DND-41 (cell line): ENCODE results near the gene PPP1R16B.

Source experiments
- ATAC-seq: fragments of 200-7000 bp; cut with Tn5 transposase; 3 replicates; pipeline ENCODE4 v1.9.1; 2021; ENCODE audit warnings: low read depth; ENCODE audit not compliant: insufficient read depth
- DNase-seq: peaks from one replicate; pipeline ENCODE4 v3.0.0-alpha.2; 2020
- H2AFZ ChIP-seq: 2 replicates; pipeline ENCODE4 v1.6.0; 2012; ENCODE audit warnings: low read depth, low read length
- H3K27ac ChIP-seq: 2 replicates; pipeline ENCODE4 v1.5.1; 2012; ENCODE audit warnings: low read length, inconsistent platforms
- H3K27me3 ChIP-seq: fragments of 200-600 bp; sonication (generic); 2 replicates; pipeline ENCODE4 v1.6.0; 2012; ENCODE audit warnings: low read length, mild to moderate bottlenecking, inconsistent platforms; ENCODE audit not compliant: insufficient read depth, poor library complexity
- H3K36me3 ChIP-seq: 2 replicates; pipeline ENCODE4 v1.5.1; 2012; ENCODE audit warnings: low read length, inconsistent platforms; ENCODE audit not compliant: insufficient read depth
- H3K4me1 ChIP-seq: 2 replicates; pipeline ENCODE4 v1.5.1; 2012; ENCODE audit warnings: mild to moderate bottlenecking, low read length; ENCODE audit not compliant: insufficient read depth
- H3K4me2 ChIP-seq: 2 replicates; pipeline ENCODE4 v1.6.0; 2012; ENCODE audit warnings: mild to moderate bottlenecking, moderate library complexity, low read length, inconsistent platforms; ENCODE audit not compliant: insufficient read depth
- H3K4me3 ChIP-seq, 2 experiments: fragments of 200-600 bp in 1 of 2; shearing (Covaris generic) in 1 of 2; 2 replicates each; pipeline ENCODE4 v1.5.1; 2012 to 2016; ENCODE audit warnings: inconsistent platforms in 2 of 2, low read length in 2 of 2, mild to moderate bottlenecking in 2 of 2, low read depth in 1 of 2, moderate library complexity in 1 of 2
- H3K79me2 ChIP-seq: 2 replicates; pipeline ENCODE4 v1.6.0; 2012; ENCODE audit warnings: low read length, inconsistent platforms; ENCODE audit not compliant: insufficient read depth
- H3K9ac ChIP-seq: 2 replicates; pipeline ENCODE4 v1.6.0; 2012; ENCODE audit warnings: low read depth, mild to moderate bottlenecking, inconsistent platforms, low read length, moderate library complexity
- H3K9me3 ChIP-seq: 2 replicates; pipeline ENCODE4 v1.5.1; 2012; ENCODE audit warnings: low read length, moderate library complexity, mild to moderate bottlenecking, inconsistent platforms; ENCODE audit not compliant: insufficient read depth, severe bottlenecking
- H4K20me1 ChIP-seq: 2 replicates; pipeline ENCODE4 v1.6.0; 2012; ENCODE audit warnings: low read length; ENCODE audit not compliant: insufficient read depth
- EZH2 ChIP-seq: IDR thresholded peaks from 3 replicates; pipeline ENCODE4 v1.6.1; 2012; ENCODE audit warnings: borderline replicate concordance, low read depth, mild to moderate bottlenecking, moderate library complexity, low read length, inconsistent platforms; ENCODE audit not compliant: severe bottlenecking
- TF ChIP-seq, protein P1 (sequence below): IDR thresholded peaks from 2 replicates; pipeline ENCODE4 v1.5.1; 2012; ENCODE audit warnings: borderline replicate concordance, low read length, moderate library complexity, mild to moderate bottlenecking; ENCODE audit not compliant: poor library complexity, severe bottlenecking; ENCODE audit errors: extremely low read depth

The PPP1R16B gene

DNA sequence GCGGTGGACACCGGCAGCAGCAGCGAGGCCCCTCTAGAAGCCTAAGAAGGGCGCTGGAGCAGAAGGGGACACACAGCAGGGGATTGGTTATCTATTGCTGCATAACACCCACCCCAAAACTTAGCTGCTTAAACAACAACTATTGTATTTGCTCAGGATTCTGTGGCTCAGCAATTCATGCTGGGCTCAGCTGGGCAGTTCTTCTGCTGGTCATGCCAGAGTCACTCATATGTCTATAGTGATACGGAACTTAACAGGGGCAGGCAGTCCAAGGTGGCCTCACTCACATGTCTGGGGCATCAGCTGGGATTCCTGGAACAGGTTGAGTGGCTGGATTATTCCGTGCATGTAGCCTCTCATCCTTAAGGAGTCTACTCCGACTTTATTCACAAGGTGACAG, 17.6 kb upstream of the PPP1R16B start:
- TF ChIP-seq, protein P1, sequence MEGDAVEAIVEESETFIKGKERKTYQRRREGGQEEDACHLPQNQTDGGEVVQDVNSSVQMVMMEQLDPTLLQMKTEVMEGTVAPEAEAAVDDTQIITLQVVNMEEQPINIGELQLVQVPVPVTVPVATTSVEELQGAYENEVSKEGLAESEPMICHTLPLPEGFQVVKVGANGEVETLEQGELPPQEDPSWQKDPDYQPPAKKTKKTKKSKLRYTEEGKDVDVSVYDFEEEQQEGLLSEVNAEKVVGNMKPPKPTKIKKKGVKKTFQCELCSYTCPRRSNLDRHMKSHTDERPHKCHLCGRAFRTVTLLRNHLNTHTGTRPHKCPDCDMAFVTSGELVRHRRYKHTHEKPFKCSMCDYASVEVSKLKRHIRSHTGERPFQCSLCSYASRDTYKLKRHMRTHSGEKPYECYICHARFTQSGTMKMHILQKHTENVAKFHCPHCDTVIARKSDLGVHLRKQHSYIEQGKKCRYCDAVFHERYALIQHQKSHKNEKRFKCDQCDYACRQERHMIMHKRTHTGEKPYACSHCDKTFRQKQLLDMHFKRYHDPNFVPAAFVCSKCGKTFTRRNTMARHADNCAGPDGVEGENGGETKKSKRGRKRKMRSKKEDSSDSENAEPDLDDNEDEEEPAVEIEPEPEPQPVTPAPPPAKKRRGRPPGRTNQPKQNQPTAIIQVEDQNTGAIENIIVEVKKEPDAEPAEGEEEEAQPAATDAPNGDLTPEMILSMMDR, result no peak
- TF ChIP-seq EZH2, result no peak
- H3K36me3 ChIP-seq, result no peaks in the 10 kb centered on the region
- DNase-seq (no peak), ATAC-seq (no peak)
- no peak overlapping the region for H2AFZ ChIP-seq
- no peak overlapping the region for H3K4me2 ChIP-seq
- H4K20me1 ChIP-seq, result no peaks in the 10 kb centered on the region
- no peak overlapping the region for H3K27ac ChIP-seq
- H3K4me3 ChIP-seq, result no peak overlapping the region
- no peaks in the 10 kb centered on the region for H3K79me2 ChIP-seq
- H3K9ac ChIP-seq, result no peak overlapping the region
- H3K27me3 ChIP-seq, result no peaks in the 10 kb centered on the region
- H3K4me1 ChIP-seq, result peaks cover 2% of the 10 kb centered on the region; the same call in 1 of the 2 replicates
- H3K9me3 ChIP-seq, result no peaks in the 10 kb centered on the region

DNA sequence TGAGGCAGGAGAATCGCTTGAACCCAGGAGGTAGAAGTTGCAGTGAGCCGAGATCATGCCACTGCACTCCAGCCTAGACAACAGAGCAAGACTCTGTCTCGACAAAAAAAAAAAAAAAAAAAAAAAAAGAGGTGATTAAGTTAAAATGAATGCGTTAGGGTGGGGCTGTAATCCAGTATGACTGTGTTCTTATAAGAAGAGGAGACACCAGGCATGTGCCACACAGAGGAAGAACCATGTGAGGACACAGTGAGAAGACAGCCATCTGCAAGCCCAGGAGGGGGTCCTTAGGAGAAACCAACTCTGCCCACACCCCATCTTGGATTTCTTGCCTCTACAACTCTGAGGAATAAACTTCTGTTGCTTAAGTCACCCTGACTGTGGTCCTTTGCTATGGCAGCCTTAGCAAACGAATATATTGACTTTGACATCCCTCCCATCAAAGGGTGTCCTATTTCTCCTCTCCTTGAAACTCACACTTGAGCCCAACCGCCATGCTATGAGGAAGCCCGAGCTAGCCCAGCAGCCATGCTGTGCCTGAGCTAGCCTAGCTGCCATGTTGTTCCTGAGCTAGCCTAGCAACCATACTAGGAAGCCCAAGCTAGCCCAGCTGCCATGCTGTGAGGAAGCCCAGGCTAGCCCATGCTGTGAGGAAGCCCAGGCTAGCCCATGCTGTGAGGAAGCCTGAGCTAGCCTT, 15.8 kb upstream of the PPP1R16B start:
- DNase-seq (no peak), ATAC-seq (no peak)
- H3K4me1 ChIP-seq, result peaks cover 2% of the 10 kb centered on the region; the same call in 1 of the 2 replicates
- no peaks in the 10 kb centered on the region for H3K79me2 ChIP-seq
- no peaks in the 10 kb centered on the region for H4K20me1 ChIP-seq
- no peaks in the 10 kb centered on the region for H3K9me3 ChIP-seq
- no peak overlapping the region for H2AFZ ChIP-seq
- no peak overlapping the region for H3K9ac ChIP-seq
- H3K36me3 ChIP-seq, result no peaks in the 10 kb centered on the region
- no peak overlapping the region for H3K4me3 ChIP-seq
- H3K27me3 ChIP-seq, result no peaks in the 10 kb centered on the region
- H3K27ac ChIP-seq, result no peak overlapping the region
- no peak overlapping the region for H3K4me2 ChIP-seq
- TF ChIP-seq, protein P1, result no peak
- TF ChIP-seq EZH2, result no peak

DNA sequence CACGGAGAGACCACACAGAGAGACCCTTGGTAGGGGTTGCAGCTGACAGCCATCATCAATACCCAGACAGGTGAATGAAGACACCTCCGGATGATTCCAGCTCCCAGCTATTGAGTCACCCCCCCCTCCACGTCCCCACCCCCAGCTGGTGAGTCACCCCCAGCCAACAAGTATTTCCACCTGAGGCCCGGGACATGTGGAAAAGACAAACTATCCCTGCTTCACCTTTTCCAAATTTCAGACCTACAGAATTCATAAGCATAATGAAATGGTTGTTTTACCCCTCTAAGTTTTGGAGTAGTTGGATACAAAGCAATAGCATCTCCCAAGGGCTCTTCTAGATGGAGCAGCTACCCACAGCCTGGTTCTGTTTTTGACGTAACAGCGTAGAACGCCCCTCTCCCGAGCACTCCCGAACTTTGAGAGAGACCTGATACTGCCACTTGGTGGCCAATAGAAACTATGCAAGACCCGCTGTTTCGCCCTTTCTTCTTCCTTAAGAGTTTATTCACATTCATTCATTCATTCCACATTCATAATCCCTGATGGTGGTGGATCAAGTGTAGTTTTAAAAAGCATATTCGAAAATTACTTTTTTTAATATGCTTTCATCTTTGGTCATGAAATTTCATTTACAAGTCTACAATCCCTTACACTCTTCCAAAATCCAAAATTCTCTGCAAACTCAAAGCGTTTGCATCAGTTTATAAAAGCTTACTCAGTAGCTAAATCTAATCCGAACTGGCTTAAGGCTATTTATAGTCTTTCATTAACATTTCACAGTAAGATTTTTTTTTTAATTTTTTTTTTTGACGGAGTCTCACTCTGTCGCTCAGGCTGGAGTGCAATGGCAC, 15.1 kb upstream of the PPP1R16B start:
- Histone ChIP-seq H3K4me3 (no peak overlapping the region), H3K27me3 (no peaks in the 10 kb centered on the region), H2AFZ (no peak overlapping the region), H3K4me2 (no peak overlapping the region), H3K9ac (no peak overlapping the region), H3K9me3 (no peaks in the 10 kb centered on the region), H3K4me1 (peaks cover 2% of the 10 kb centered on the region; the same call in 1 of the 2 replicates), H4K20me1 (no peaks in the 10 kb centered on the region), H3K36me3 (no peaks in the 10 kb centered on the region), H3K79me2 (no peaks in the 10 kb centered on the region), H3K27ac (no peak overlapping the region)
- ATAC-seq (peak; percentile 89), DNase-seq (peak; percentile 55)
- TF ChIP-seq, protein P1, result peak; percentile 82
- TF ChIP-seq EZH2, result no peak
